HG02973 (cell line): ENCODE measurements around the gene TMEM114.

ENCODE experiments used
- ATAC-seq: cut with Tn5 transposase; IDR thresholded peaks from one replicate; pipeline ENCODE4 v1.9.1; 2021; ENCODE audit warnings: moderate library complexity; ENCODE audit not compliant: unreplicated experiment

Gene TMEM114

GRCh38 chr16:8551388-8552332 is 38.7 kb downstream of the TMEM114 start:
- no peak for ATAC-seq

GRCh38 chr16:8550728-8551387 is 39.5 kb downstream of the TMEM114 start:
- ATAC-seq, result no peak

GRCh38 chr16:8549843-8550412 is 40.4 kb downstream of the TMEM114 start:
- ATAC-seq, result no peak

GRCh38 chr16:8548166-8548565 is 42.1 kb downstream of the TMEM114 start:
- no peak for ATAC-seq

- no peak for ATAC-seq
These were observed 42.5 kb downstream of the TMEM114 start for GRCh38 chr16:8547762-8548161.

- ATAC-seq, result no peak
These were observed 45.9 kb downstream of the TMEM114 start for GRCh38 chr16:8544406-8544805.

GRCh38 chr16:8543258-8543657 is 47.1 kb downstream of the TMEM114 start:
- ATAC-seq, result no peak

- ATAC-seq, result no peak
These were observed 47.9 kb downstream of the TMEM114 start for GRCh38 chr16:8542393-8542792.

- ATAC-seq, result no peak
These were observed 48.4 kb downstream of the TMEM114 start for GRCh38 chr16:8541868-8542267.

GRCh38 chr16:8537691-8538342 is 52.5 kb downstream of the TMEM114 start:
- no peak for ATAC-seq

GRCh38 chr16:8533509-8533908 is 56.8 kb downstream of the TMEM114 start:
- no peak for ATAC-seq

- ATAC-seq, result no peak
These were observed 59.4 kb downstream of the TMEM114 start for GRCh38 chr16:8530752-8531384.

GRCh38 chr16:8528471-8528870 is 61.8 kb downstream of the TMEM114 start:
- no peak for ATAC-seq

GRCh38 chr16:8523932-8524331 is 66.4 kb downstream of the TMEM114 start:
- no peak for ATAC-seq

GRCh38 chr16:8522757-8523156 is 67.6 kb downstream of the TMEM114 start:
- ATAC-seq, result no peak

GRCh38 chr16:8519643-8520042 is 70.7 kb downstream of the TMEM114 start:
- ATAC-seq, result no peak
